Stimulated activated CD4-positive, alpha-beta T cell treated with anti-CD3 and anti-CD28 coated beads, TNF-alpha, amount 100 ng/mL, for 4 hours (primary cell): ENCODE measurements around the gene ABCA9.
"Not testable (repeated sequence)": the region's sequence is repeated elsewhere in the genome, so short reads cannot be mapped to it uniquely, and the experiment has no call there.

Source experiments
- DNase-seq, 3 experiments: peaks; one replicate each; pipeline ENCODE4 v3.0.0-alpha.2; 2020; ENCODE audit warnings: low read depth in 3 of 3

The ABCA9 gene, protein sequence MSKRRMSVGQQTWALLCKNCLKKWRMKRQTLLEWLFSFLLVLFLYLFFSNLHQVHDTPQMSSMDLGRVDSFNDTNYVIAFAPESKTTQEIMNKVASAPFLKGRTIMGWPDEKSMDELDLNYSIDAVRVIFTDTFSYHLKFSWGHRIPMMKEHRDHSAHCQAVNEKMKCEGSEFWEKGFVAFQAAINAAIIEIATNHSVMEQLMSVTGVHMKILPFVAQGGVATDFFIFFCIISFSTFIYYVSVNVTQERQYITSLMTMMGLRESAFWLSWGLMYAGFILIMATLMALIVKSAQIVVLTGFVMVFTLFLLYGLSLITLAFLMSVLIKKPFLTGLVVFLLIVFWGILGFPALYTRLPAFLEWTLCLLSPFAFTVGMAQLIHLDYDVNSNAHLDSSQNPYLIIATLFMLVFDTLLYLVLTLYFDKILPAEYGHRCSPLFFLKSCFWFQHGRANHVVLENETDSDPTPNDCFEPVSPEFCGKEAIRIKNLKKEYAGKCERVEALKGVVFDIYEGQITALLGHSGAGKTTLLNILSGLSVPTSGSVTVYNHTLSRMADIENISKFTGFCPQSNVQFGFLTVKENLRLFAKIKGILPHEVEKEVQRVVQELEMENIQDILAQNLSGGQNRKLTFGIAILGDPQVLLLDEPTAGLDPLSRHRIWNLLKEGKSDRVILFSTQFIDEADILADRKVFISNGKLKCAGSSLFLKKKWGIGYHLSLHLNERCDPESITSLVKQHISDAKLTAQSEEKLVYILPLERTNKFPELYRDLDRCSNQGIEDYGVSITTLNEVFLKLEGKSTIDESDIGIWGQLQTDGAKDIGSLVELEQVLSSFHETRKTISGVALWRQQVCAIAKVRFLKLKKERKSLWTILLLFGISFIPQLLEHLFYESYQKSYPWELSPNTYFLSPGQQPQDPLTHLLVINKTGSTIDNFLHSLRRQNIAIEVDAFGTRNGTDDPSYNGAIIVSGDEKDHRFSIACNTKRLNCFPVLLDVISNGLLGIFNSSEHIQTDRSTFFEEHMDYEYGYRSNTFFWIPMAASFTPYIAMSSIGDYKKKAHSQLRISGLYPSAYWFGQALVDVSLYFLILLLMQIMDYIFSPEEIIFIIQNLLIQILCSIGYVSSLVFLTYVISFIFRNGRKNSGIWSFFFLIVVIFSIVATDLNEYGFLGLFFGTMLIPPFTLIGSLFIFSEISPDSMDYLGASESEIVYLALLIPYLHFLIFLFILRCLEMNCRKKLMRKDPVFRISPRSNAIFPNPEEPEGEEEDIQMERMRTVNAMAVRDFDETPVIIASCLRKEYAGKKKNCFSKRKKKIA (N-terminal part only)

DNA sequence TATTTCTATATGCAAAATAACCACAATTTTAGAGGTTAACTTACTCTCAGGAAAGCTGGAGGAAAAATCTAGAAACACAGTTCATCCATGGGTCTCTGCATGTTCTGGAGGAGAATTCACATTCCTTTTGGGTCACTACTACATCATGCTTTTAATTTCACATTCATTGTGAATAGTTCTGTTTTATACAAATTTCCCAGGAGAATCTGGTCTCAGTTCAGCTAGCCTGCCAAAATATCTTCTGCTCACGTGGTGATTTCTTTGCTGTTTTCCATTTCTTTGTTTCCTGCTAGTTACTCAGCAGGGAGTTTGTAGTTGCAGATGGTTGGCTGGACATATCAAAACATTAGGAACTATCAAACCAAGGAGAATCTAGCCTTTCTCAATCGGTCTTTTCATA lies at the start of gene ABCA9:
TSS of gene ABCA9 (minus strand) at position 106 of the 400 bp plus-strand sequence. CDS start 9,801 bp downstream, outside the sequence.
- no peak for DNase-seq

DNA sequence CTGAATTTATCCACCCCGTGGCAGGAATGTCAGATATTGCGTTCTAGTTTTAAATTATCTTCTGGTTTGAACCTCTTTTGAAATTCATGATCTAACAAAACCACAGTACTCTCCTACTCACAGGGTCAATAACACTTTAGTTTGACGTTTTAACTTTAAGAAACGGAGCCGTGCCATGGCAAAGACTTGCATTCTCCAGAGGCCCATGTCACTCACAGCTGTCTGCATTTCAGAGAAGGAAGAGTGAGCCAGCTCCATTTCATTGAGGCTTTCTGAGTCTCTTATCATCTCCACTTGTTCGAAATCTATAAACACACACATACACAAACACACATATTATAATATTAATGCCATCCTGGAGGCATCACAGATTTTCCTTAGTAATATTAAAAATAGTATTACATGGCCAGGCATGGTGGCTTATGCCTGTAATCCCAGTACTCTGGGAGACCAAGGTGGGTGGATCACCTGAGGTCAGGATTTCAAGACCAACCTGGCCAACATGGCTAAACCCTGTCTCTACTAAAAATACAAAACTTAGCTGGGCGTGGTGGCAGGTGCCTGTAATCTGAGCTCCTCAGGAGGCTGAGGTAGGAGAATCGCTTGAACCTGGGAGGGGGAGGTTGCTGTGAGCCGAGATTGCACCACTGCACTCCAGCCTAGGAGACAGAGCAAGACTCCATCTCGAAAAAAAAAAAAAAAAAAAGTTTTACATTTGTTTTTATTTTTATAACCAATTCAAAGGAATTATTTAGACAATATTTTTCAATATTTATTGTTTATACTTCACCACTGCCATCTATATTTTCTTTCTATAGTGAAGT lies 45.4 kb upstream of the ABCA9 start:
- DNase-seq: no peak

DNA sequence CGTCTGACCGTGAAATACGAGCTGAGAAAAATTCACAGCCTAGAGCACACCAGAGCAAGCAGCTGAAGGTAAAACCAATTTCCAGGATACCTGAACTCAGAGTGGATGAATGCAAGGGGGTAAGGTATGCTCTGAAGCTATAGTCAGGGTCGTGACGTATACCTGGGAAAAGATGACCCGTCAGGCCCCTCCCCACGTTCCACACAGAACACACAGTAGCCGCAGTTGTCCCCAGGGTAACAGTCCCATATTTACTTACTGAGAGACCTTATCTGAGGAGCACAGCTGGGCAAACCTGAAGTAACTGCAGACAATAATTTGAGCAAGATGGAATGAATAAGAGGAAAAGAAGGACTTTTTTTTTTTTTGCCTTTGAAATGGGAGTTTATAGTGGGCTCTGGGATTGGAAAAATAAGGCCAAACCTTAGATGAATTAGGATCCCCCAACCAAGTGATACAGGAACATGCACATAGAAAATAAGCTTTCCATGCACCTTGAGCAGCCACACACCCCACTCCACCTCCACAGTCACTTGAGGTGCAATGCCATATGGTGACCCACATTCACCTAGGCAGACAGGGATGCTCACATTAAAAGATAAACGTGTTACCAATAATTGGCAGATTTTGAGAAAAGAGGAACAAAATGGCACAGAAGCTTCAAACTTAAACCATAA lies 43.0 kb upstream of the ABCA9 start:
- no peak for DNase-seq

DNA sequence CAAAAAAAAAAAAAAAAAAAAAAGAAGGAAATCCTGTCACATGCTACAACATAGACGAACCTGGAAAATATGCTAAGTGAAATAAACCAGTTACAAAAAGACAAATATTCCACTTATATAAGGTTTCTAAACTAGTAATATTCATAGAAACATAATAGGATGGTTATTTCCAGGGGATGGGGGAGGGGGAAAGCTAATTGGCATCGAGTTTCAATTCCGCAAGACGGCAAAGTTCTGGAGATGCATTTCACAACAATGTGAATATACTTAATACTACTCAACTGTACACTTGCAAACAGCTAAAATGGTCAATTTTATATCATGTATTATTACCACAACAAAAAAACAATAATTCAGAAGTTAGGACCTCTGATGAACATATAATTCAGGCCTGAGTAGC lies 37.9 kb upstream of the ABCA9 start:
- DNase-seq: no peak

DNA sequence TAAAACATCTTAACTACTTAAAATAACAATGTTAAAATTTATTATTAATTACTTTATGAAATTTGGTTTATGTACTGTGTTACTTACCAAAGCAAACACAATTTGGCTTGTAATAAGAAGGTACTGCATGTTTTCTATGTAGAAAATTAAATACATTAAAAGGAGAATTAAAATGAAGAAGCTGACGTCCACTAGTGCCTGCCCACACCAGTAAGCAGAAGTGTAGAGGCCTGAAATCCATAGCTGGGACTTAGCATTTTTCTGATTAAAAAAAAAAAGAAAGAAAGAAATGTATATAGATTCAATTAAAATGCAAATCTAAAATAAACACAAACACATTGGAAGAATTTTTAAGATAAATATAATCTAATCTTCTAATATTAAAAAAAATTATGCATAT lies 35.8 kb upstream of the ABCA9 start:
- DNase-seq: no peak

DNA sequence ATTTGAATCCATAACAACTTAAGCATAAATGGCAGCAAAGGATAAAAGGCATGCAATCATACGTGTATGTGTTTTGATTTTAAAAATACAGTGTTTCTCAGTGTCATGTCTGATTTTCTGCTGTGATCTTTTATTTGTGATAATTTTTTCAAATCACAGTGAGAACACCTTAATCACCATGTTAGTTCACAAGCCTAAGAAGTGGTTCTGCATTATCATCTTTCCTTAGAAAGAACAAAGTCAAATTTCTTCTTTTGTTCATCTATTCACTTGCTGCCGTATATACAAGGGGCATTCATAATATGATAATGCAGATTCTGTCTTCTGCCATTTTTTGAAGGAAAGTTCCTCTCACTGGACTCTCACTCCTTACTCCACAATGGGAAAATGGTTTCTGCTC lies 33.3 kb upstream of the ABCA9 start:
- DNase-seq: no peak

DNA sequence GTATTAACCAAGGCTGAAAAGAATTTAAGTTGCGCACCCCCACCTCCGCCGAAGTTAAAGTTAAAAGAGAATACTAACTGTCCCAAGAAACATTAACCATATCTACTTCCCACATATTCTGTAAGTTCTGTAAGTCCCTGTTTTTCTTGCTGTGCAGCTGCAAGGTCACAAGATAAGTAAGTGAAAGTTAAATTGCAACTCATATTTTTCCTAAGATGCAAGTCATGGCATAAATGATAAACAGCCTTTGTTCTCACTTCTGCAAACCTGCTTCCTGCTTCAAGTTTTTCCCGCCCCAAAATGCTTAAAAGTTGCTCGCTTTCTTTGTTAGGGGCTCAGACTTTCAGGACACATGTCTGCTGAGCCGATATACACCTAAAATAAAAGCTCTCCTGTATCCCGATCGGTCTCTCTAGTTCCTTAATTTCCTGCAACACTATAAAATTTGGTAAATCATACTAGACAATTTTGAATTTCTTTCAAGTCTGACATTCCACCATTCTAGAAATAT lies 32.6 kb upstream of the ABCA9 start:
- no peak for DNase-seq

DNA sequence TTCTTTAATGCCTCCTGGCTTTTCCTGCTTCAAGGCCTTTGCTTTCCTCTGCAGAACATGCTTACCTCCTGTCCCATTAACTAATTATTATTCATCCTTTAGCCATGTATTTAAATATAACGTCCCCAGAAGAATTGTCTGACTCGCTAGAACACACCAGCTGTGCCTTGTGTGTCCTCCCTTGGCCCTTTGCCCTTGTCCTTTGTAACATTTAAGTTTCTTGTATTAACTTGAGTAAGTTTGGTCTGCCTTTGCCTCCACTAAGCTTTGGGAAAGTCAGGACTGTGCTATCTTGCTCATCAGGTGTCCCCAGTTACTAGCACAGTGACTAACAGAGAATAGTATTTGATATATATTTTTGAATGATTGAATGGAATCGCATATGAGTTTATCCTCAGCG lies 29.6 kb upstream of the ABCA9 start:
- DNase-seq: no peak

DNA sequence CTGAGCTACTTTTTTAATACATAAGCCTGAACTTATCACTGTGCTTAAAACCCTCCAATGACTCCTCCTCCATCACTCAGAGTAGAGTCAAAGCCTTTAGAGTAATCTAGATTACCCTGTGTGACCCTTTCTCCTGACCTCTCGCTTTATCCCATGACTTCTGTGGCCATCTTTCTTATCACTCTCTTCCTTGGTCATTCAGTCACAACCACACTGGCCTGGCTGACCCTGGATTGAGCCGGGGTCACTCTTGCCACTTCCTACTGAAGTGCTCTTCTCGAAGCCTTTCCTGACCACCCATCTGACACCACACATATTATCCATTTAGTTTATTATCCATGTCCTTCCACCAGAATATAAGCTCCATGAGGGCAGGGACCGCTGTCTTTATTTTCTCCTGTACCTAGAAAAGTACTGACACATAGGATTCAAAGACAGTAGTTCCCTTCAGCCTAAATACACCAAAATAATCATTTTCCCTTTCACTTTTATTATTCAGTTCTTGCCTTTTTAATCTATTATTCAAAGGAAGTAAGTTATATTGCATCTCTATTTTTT lies 28.0 kb upstream of the ABCA9 start:
- DNase-seq: no peak

DNA sequence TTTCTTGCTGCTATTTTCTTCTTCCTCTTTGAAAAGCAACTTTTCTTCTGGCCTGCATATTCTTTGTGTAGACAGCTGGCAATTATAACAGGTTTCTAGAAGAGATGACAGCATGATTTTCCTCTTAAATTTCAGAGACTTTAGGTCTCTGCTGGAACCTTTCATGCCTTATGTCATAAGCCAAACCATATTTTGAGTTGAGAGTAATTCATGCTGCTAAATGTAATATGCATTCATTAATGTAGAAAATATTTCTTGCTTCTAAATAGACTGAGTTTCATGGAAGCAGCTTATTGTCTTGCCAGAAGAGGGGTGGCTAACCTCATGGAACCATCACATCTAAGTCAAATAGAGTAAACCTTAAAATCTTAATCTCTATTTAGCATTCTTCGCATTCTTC lies 25.9 kb upstream of the ABCA9 start:
- no peak for DNase-seq

DNA sequence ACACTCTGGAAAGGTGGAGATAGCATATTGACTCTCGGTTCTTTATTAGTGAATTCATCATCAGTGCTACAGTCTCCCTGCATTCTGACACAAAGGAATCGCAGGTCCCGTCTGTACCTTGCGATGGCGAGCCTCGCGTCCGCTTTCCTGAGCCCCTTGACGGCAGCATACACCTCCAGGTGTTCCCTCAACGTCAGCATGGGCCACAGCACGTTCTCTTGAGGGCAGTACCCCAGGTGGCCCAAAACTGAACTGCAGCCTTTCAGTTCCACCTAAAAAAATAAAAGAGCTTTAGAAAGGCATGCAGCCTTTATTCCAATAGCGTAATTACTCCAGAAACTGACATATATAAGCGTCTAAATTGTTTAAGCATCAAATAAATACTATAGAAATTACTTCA lies 24.2 kb upstream of the ABCA9 start:
- DNase-seq: no peak

DNA sequence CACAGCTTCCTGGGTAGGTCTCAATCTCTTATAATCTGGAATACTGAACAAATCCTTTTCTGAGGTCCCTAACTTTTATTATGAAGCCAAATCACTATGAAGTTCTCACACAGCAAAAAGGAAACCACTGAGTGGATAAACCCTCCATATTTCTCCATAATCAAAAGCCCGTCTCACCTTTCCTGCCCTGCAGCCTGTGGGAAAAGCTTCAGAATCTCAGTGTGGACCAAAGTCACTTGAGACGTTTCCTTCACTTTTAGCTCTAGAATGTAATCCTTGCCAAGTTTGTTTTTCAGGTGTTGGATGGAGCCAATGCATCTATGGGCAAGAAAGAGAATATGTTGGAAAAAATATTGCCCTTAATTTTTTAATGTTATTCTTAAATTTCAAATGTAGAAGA lies 22.0 kb upstream of the ABCA9 start:
- DNase-seq: no peak

DNA sequence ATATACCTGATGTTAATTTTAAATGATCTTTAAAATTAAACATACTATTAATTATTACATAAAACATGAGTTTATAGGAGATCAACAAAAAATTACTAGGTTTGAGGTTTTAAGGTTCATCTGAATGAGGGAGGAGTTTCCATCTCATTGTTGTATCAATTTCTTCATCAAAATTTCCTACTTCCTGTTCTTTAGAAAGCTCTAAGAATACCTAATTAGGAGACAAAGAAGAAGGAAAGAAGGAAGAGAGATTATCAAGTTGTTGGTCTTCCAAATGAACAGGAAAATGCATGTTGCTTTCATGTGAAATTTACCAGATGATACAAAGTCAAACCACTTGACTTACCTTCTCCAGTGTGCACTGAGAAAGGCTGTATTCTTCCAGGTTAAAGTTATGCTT lies 18.1 kb upstream of the ABCA9 start:
- DNase-seq: no peak

DNA sequence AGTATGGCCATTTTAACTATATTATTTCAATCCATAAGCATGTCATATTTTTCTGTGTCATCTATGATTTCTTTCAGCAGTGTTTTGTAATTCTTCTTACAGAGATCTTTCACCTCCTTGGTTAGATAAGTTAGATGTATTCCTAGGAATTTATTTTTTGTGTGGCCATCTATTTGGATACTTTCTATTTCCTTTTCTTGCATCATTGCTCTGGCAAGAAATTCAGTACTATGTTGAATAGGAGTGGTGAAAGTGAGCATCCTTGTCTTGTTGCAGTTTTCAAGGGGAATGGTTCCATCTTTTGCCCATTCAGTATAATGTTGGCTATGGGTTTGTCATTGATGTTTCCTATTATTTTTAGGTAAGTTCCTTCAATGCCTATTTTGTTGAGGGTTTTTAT lies 15.1 kb upstream of the ABCA9 start:
- DNase-seq: no peak

DNA sequence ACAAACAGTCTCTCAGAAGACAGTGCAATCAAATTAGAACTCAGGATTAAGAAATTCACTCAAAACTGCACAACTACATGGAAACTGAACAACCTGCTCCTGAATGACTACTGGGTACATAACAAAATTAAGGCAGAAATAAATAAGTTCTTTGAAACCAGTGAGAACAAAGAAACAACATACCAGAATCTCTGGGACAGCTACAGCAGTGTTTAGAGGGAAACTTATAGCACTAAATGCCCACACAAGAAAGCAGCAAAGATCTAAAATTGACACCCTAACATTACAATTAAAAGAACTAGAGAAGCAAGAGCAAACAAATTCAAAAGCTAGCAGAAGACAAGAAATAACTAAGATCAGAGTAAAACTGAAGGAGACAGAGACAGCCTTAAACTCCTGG lies 12.7 kb upstream of the ABCA9 start:
- not testable (repeated sequence) for DNase-seq

DNA sequence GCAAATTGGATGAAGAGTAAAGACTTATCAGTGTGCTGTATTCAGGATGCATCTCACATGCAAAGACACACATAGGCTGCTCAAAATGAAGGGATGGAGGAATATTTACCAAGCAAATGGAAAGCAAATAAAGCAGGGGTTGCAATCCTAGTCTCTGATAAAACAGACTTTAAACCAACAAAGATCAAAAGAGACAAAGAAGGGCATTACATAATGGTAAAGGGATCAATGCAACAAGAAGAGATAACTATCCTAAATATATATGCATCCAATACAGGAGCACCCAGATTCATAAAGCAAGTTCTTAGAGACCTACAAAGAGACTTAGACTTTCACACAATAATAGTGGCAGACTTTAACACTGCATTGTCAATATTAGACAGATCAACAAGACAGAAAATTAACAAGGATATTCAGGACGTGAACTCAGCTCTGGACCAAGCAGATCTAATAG lies 12.1 kb upstream of the ABCA9 start:
- not testable (repeated sequence) for DNase-seq

DNA sequence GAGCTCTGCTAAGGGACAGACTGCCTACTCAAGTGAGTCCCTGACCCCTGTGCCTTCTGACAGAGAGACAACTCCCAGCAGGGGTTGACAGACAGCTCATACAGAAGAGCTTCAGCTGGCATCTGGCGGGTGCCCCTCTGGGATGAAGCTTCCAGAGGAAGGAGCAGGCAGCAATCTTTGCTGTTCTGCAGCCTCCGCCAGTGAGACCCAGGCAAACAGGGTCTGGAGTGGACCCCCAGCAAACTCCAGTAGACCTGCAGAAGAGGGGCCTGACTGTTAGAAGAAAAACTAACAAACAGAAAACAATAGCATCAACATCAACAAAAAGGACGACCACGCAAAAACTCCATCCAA lies 10.5 kb upstream of the ABCA9 start:
- not testable (repeated sequence) for DNase-seq

DNA sequence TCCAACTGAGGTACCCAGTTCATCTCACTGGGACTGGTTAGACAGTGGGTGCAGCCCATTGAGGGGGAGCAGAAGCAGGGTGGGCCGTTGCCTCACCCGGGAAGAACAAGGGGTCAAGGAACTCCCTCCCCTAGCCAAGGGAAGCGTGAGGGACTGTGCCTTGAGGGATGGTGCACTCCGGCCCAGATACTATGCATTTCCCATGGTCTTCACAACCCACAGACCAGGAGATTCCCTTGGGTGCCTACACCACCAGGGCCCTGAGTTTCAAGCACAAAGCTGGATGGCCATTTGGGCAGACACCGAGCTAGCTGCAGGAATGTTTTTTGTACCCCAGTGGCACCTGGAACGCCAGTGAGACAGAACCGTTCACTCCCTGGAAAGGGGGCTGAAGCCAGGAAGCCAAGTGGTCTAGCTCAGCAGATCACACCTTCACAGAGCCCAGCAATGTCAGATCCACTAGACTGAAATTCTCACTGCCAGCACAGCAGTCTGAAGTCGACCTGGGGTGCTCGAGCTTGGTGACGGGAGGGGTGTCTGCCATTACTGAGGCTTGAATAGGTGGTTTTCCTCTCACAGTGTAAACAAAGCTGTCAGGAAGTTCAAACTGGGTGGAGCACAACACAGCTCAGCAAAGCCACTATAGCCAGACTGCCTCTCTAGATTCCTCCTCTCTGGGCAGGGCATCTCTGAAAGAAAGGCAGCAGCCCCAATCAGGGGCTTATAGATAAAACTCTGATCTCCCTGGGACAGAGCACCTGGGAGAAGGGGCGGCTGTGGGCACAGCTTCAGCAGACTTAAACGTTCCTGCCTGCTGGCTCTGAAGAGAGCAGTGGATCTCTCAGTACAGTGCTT lies 9.9 kb upstream of the ABCA9 start:
- DNase-seq: not testable (repeated sequence)

DNA sequence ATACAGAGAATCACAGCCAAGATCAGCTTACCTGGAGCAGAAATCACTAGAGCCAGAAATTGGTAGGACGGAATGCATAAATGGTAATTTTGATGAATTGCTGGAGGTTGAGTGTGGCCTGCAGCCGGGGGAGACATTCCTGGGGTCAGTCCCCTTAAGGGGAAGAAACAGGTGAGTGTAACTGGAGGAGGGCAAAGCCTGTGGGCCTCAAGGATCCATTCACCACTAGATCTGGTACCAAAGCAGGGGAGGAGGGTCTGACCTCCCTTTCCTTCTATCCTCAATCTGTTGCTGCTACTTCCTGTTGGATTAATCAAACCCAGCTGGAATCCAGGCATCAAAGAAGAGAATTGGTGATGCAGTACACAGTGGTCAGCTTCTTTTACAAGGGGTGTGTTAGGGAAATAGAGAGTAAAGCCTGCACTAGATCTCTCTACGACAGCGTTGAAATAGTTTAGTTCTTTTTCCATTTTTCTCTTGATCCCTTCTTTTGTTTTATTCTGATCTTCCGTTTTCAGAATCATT lies 8.6 kb upstream of the ABCA9 start:
- DNase-seq: no peak
